OCI-M1 (cell line): ENCODE results near the gene AFG3L2.
"Not testable (repeated sequence)": the region's sequence is repeated elsewhere in the genome, so short reads cannot be mapped to it uniquely, and the experiment has no call there.

Source experiments
- DNase-seq: peaks from one replicate; lab custom pipeline; 2025; lab: John Stamatoyannopoulos, UW

AFG3L2 gene

DNA sequence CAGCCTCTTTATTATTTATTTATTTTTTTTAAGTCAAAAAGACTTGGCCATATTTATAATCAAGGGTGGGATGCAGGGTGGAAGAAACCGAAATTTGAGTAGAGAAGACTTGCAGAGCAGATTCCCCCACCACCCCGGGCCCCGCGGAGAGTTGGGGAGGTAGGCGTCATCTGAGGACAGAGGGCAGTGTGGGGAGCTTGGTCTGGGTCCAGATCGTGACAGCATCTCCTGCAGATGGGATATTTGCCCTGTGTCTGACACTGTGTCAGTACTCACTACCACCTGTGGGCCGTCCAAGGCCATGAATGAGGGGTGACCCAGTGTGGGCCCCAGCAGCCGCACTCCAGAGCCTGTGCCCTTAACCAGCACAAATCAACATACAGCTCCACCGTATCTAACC lies 20.2 kb upstream of the AFG3L2 start:
- no peak for DNase-seq

DNA sequence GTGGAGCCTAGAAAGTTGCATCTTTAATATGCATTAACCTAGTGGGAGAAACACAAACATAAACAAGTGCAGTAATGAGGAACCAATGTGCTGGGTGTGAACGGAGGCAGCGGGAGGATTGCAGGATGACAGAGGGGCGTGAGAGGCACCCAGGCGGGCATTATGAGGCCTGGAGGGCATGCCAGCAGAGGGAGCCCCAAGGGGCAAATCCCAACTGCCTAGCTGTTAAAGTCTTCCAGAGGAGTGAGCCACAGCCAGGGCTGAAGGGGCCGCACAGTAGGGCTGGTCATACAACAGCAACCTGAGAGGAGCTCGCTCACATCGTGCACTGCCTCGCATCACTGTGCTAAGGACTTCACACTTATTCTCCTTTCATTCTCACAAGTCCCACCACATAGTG lies 17.4 kb upstream of the AFG3L2 start:
- DNase-seq: peak; percentile 27

DNA sequence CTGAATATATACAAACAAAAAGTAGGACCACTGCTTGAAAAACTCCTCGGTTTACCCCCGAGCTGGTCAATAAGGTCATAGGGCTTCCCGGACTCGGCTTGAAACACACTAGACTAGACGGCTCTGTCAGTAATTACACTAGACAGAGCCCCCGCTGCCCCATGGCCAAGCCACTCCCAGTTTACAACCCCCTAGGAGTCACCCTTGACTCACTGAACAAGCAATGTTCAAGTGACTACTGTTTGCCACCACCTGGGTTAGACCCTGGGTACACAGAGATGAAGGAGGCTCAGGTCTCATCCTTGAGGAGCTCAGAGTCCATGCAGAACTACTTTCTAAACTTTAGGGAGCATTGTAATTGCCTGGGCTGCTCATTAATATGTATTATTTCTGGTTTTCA lies 17.0 kb upstream of the AFG3L2 start:
- DNase-seq: no peak

DNA sequence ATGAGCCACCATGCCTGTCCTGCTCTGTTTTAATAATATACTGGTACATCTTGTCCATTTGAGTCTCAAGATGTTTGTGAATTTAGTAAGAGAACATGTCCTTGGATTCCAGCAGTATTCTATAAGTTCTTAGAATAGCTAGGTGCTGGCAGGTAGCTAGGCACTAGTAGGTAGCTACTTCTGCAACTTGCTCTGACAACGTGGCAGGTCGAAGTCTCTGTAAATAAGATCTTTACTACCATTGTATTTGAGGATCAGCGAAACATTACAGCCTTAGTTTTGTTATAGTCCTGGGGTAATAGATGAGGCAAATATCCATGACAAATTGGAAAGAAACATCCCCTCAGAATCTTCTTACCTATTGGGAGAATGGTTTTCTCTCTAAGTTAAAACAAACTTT lies 16.5 kb upstream of the AFG3L2 start:
- no peak for DNase-seq

DNA sequence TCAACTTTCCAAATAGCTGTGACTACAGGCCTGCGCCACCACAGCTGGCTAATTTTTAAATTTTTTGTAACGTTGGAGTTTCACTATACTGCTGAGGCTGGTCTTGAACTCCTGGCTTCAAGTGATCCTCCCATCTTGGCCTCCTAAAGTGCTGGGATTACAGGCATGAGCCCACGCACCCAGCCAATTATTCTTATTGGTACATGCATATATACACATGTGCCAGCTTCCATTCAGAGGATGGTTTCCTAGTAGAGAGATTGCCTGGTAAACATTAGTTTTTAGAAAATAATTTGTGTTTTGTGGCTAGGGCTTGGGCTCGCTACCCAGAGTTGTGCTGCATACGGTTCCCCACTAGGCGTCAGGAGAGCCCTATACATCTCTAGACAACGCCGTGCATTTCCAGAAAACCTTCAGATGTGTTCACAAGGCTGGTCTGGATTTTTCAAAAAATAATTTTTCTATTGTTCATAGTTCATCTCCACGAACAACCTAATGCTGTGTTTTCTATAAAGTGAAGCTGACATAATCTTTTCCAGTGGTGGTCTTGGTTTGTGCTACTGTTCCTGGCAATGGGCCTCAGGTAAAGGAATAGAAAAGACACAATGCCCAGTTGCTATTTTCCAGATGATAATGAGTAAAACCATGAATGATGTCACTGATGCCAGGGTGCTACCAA lies 14.6 kb upstream of the AFG3L2 start:
- peak; percentile 77 for DNase-seq

DNA sequence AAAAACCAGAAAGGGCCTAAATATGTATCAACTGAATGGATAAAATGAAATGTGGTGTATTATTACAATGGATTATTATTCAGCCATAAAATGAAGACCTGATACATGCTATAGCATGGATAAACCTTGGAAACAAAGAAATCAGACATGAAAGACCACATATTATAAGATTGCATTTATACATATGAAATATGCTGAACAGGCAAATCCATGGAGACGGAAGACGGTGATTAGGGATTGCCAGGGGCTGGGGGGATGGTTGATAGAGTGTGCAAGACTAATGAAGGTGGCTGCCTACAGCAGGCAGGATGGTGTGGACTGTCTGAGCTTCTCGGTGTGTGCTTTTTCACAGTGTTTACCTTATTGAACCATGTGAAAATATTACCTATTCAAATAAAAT lies 11.4 kb upstream of the AFG3L2 start:
- DNase-seq: no peak

DNA sequence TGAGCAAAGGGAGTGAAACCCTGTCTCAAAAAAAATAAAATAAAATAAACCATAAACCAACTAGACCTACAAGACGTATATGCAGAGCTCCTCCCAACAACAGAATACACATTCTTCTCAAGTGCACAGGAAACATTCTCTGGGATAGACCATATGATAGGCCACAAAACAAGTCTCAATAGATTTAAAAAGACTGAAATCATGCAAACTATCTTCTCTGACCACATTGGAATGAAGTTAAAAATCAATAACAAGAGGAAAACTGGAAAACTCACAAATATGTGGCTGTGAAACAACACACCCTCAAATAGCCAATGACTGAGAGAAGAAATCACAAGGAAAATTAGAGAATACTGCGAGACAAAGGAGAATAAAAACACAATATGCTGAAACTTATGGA lies 7.2 kb upstream of the AFG3L2 start:
- no peak for DNase-seq

DNA sequence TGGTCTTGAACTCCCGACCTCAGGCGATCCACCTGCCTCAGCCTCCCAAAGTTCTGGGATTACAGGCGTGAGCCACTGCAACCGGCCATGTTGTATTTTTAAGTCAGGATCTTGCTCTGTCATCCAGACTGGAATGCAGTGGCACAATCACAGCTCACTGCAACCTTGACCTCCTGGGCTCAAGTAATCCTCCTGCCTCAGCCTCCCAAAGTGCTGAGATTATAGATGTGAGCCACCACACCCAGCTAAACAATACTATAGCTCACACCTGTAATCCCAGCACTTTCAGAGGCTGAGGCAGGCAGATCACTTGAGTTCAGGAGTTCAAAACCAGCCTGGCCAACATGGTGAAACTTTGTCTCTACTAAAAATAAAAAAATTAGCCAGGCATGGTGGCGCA lies 6.7 kb upstream of the AFG3L2 start:
- not testable (repeated sequence) for DNase-seq

DNA sequence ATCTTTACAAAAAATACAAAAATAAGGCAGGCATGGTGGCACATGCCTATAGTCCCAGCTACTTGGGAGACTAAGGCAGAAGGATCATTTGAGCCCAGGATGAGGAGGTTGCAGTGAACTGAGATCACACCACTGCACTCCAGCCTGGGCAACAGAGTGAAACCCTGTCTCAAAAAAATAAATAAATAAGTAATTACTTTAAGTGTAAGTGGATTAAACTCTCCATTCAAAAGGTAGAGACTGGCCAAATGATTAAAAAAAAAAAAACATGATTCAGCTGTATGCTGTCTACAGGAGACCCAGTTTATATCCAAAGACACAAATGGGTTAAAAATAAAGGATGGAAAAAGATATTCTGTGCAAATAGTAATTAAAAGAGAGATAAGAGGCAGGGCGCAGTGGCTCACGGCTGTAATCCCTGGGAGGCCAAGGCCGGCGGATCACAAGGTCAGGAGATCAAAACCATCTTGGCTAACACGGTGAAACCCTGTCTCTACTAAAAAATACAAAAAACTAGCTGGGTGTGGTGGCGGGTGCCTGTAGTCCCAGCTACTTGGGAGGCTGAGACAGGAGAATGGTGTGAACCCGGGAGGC lies 5.3 kb upstream of the AFG3L2 start:
- not testable (repeated sequence) for DNase-seq

DNA sequence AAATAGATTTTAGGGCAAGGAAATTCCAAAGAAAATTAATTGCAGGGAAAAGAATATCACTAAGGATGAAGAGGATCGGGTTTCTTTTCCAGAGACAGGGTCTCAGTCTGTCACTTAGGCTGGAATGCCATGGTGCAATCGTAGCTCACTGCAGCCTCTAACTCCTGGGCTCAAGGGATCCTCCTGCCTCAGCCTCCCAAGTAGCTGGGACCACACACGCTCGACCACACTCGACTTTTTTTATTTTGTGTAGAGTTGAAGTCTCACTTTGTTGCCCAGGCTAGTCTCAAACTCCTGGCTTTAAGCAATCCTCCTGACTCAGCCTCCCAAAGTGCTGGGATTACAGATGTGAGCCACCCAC lies 1.2 kb upstream of the AFG3L2 start:
- not testable (repeated sequence) for DNase-seq

DNA sequence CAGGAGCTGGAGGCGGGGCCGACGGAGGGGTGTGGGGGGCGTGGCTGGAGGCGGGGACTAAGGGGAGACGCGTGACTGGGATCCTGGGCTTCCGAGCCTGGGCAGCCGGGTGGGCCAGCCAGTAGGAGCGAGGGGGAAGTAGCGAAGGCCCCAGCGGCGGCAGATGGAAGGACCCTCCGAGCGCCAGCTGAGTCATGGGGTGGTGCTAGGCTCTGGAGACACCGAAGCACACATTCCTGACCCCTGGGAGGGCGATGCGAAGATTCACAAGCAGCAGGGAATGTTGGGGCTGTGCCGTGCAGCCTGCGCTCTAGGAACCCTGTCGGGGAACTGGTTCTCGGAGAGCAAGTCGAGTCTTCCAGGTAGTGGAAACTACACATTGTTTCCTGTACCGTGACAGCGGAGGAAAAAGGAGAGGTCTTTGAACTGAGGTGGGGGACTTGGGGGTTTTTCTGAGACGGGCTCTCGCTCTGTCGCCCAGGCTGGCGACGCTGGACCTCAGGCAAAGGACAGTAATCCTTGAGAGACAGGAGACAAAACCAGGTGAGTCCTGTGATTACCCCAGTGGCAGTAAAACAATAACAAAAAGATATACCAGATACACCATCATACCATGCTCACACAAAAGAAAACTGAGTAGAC lies 650 bp upstream of the AFG3L2 start:
- no peak for DNase-seq

DNA sequence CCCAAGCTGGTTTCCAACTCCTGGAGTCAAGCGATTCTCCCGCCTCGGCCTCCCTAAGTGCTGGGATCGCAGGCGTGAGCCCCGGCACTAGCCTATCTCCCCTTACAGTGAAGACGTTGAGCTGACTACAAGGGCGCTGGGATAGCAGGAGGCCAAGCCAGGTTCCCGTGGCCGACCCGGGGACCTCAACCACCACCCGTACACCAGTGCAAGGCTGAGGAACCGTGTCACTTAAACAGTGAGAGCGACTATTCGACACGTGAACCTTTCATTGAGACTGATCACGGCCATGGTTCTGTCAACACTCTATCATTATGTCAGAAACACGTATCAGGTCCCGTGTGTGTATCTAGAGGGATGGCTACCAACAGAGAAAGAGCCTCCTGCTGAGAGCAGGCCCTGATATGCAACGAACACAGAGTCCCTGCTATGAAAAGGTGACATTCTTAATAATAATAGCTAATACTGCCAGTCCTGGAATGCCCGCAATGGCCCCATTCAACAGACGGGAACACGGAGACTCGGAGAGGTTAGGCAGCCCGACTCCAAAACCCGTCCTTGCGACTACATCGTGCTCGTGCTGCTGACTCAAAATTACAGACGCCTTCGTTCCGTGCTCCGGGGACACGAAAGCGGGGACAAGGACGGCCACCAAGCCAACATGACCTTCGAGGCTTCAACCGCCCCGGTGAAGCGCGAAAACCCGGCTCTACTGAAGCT lies 833 bp downstream of the AFG3L2 start:
- DNase-seq: peak; percentile 67

DNA sequence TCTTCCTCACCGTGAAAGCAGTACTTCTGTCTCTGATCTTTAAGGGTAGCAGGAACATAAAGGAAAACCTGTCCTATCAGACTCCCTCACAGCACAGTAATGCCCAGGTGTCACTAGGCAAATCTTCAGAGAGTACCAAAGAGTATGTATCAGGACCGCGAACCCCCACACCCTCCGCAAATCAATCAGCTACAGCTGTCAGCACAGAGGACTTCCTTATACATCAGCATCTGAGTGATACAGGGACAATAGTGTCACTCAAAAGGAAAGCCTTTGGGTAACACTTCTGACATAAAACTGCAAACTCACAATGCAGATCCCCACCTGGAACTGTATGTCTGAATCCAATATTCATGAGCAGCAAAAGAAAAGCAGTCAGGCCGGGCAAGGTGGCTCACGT lies 2.6 kb downstream of the AFG3L2 start:
- DNase-seq: no peak

DNA sequence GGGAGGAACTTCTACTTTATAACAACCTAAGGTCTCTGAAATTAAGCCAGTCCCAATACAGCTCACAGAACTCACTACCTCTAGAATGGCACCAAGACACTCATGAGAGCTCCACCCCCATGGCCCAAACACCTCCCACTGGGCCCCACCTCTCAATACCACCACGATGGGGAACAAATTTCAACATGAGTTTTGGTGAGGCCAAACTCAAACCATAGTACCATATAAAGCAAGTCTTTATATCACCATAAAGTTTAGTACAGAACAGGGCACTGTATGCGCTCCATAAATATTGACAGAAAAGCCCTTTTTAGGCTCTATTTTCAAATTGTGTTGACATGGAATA lies 3.3 kb downstream of the AFG3L2 start:
- DNase-seq: peak; percentile 44

DNA sequence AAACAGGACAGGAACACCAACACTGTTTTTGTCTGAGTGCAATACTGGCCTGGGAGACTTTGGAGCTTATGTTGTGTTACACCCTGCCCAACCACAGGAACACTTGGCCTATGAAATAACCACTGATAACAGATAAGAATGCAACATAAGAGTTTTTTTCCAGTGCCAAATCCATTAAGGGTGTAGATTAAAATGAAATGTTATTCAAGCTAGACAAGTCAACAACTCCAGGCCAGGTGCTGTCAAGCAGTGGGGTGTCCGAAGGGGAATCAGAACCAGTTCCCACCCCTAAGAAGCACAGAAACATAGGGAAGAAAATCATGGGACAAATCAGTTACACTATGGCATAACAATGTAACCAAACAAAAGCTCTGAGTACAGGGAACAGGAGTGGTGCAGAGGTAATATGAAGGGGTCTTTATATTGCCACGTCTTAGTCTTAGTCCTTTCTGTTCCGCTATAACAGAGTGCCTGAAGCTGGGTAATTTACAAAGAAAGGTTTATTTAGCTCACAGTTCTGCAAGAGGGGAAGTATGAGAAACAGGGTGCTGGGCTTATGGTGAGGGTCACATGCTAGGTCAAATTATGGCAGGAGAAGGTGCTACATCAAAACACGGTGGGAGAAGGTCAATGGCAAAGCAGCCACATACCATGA lies 3.8 kb downstream of the AFG3L2 start:
- peak; percentile 84 for DNase-seq

DNA sequence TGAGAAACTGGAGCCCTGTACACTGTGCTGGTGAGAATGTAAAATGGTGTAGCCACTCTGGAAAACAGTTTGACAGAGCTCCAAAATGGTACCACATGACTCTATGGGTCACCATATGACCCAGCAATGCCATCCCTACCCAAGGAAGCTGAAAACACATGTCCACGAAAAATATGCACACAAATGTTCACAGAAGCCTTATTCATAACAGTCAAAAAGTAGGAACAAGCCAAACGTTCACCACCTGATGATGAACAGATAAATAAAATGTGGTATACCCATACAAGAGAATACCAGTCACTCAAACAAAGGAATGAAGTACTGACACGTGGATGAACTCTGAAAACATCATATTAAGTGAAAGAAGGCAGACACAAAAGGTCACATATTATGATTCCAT lies 4.6 kb downstream of the AFG3L2 start:
- DNase-seq: peak; percentile 40

DNA sequence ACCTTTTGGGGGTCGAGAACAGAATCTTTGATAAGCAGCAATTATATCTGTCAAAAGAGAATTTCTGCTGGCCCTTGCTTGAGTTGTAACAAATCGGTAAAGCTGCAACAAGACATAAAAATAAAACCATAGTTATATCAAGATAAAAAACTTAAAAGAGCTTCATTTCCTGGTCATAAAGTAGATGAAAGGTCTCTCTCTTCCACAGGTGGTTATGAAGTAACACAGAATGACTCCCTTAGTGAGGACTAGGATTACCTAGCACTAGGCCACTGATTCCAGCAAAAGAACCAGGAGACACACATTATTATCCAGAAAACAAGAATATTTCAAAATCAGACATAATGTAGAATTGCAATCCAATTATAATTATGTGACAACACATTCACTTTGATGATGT lies 5.4 kb downstream of the AFG3L2 start:
- DNase-seq: no peak

DNA sequence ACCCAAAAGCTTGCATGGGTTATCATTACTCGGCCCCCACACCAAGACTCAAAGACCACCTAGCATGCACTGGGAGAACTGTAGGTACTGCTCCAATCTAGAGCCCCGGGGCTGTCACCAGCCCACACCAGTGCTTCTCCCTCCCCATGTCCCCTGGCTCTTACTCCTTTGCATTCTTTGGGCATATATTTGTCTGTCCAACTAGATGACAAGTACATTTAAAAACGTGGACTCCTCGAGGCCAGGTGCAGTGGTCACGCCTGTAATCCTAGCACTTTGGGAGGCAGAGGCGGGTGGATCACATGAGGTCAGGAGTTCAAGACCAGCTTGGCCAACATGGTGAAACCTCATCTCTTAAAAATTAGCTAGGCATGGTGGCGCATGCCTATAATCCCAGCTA lies 7.8 kb downstream of the AFG3L2 start:
- DNase-seq: no peak

DNA sequence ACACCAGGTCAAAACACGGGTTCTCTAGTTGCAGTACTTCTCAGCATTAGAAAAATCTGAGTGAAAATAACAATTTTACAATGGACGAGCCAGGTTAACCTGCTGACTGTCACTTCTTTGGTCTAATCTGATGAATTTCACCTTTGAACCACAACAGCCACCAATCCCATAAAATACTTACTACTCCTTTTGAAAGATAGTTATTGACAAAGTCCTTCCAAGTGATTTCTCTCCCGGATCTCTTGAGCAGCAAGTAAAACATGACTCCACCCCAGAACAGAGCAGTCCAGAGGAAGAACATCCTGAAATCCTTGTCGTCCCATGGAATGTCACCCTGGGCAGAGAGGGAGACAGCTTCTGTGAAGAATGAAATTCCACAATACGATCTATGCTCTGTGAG lies 10.2 kb downstream of the AFG3L2 start:
- no peak for DNase-seq

DNA sequence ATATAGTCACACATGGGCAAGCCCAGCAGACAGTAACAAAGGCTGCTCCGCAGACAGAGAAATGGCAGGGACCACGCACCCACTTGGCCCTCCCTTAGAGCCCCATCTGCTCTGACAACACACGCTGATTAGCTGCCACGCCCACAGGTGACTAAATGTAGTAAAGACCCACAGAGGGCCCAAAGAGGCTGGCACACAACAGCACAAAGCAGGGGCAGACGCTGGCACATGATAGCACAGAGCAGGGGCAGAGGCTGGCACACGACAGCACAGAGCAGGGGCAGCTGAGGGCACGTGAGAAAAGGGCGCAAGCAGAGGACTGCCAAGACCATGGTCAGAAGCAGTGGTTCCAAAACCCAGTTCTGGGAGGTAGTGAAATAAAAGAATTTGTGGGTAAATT lies 10.6 kb downstream of the AFG3L2 start:
- DNase-seq: no peak

DNA sequence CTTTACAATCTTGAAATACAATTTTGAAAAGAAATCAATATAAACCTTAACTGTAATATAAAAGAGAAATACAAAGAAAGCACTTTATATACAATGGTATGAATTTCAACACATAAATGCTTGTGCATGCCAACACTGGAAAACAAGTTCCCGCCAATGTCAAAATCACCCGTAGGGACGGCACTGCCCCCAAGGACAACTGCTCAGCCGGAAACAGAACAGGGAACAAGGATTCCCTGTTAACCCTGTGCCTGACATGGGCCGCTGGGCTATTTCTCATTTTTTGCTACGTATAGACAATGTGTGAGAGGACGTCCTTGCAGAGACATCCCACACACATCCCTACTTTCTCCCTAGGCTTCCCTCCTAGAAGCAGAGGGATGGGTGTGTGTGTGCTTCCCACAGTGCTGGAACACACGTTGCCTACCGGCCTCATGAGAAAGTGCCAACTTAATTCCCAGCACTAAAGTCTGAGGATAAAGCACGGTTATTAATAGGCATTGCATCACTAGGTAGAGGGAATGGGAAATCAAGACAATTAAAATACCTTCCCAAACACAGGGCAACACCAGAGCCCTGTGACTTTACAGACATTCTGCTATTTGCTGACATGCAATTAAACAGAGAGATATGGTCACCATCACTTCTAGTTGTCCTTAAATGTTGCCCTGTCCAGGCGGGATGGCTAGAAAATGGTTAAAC lies 14.4 kb downstream of the AFG3L2 start:
- no peak for DNase-seq

DNA sequence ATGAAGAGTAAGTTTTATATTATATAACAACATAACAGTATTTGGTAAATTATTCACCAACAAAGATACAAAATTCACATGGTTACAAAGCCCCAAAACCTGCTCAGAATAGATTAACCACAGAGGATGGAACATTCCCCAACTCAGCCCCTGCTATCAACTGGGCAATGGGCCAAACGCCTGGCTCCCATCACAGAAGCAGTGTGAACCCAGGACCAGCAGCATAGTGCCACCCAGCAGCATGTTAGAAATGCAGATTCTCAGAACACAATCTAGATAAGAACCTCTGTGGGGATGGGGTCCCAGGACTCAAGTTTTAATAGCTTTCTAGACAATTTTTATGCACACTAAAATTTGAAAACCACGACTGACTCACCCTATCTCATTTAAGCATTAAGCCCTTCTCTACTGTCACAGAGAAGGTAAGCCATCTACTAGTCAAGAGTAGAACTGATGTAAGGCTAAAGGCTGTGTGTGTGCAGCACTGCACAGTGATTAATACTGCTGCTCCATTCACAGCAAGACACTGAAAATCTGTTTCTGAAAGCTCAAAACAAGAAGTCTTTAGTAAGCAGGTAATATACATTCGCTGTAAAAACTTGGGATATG lies 15.2 kb downstream of the AFG3L2 start:
- DNase-seq: peak; percentile 48
